GM21381 (cell line): ENCODE data around the gene GAS2L1.

Experiments
- ATAC-seq: cut with Tn5 transposase; IDR thresholded peaks from one replicate; pipeline ENCODE4 v1.9.1; 2021; ENCODE audit warnings: mild to moderate bottlenecking, moderate library complexity; ENCODE audit not compliant: unreplicated experiment

GAS2L1 gene

DNA sequence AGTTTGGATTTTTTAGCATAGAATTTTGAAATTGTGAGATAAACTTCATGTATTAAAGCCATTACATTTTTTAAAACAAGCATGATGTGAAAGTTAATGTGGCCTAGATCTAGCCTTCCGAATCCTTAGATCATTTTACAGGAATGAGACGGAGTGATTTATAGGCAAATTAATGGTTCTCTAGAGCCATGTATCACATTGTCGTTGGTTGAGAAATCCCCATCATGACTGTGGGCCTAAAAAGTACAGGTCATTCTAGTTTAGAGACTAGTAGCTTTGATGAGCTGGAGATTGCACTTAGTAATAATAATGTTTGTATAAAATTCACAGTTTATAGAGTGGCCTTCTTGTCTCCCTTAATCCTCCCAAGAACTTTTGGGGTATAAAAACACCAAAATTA, 31.3 kb upstream of the GAS2L1 start:
- ATAC-seq, result no peak

DNA sequence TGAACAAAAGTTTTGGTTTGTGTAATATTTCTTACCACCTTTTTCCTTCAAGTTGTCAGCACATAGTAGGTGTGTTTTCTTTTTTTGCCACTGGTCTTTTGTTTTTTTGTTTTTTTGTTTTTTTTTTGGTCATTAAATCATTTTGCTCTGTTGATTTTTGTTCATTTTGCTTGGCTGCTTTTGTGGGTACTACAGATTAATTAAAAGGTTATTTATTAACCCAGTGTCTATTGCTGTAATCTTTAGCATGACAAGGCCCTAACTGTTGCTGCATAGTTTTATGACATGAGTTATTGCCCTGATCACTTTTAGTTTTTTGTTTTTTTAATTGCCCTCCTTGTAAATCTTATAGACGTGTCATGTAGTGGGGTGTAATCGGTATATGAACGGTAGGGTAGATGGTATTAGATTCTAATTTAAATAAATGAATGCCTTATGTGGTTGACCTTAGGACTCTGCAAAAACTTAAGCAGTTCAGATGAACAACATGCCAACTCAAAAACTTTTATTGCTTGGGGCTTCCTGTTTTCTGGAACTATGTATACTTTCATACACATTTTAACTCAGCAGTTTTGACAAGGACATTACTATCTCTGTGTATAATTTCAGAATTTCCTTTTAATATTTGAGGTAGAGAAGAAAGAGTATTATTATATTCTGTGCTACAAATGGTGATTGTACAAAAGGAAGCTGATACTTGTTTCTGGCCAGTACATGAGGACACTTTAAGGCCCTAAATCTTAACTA, 30.5 kb upstream of the GAS2L1 start:
- ATAC-seq, result no peak

DNA sequence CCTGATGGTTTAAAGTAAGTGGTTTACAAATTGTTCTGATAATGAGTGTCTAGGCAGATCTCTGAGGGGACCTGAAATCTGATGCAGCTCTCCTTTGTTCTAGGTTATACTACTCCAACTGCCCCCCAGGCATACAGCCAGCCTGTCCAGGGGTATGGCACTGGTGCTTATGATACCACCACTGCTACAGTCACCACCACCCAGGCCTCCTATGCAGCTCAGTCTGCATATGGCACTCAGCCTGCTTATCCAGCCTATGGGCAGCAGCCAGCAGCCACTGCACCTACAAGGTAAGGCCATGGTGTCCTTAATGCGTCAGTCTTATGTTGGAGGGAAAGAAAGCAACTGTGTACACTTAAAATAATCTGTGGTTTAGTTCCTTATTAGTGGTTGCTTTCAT, 28.5 kb upstream of the GAS2L1 start:
- no peak for ATAC-seq

DNA sequence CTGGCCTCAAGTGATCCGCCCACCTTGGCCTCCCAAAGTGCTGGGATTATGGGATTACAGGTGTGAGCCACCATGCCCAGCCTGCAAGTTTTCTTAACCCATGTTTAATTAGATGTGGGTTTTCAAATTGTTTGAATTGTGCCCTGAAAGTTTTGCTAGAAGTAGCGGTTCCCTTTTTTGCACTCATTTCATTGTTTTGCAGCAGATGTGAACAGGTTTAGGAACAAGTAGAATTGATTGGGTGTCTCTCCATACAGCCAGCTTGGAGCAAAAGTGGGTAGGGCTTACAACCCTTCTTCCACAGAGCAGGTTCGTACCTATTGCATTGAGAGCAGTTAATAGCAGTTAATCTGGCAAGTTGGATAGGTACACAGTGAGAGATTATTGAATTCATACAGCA, 22.3 kb upstream of the GAS2L1 start:
- no peak for ATAC-seq

DNA sequence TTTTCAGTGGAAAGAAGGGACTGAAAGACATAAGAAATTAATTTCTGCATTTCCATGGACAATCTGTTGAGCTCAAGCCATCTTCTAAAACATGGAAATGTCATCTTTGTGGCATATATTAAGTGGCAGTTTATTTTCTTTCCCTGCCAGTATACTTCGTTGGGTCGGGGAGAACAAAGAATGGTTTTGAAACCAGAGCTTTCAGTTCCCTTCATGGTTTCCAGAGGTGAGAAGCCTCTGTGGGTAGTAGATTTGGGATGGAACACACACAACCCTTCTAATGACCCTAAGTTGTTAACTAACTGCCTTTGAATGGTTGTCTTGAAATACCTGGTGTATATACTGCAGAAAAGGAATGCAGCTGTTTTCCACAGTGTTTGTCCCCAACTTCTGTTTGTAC, 17.6 kb upstream of the GAS2L1 start:
- no peak for ATAC-seq

DNA sequence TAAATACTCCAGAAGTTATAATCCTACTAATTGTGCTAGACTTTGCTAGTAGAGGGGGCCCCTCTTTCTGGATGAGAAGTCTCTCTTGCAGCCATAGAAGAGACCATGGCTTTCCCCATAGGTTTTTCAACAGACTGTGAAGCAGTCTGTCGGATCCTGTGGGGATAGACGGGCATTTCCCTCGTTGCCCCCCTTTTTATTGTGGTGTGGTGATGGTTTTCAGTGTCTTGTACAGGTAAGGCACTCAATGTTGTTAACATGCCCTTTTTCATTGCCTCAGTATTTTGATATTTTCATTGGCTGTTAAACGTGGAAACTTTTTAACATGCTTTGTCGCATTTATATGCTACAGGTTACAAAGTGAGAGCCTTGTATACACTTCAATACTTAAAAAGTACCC, 16.4 kb upstream of the GAS2L1 start:
- ATAC-seq, result no peak

- ATAC-seq, result no peak
Measured at GRCh38 chr22:29291215-29291614, 15.2 kb upstream of the GAS2L1 start.

DNA sequence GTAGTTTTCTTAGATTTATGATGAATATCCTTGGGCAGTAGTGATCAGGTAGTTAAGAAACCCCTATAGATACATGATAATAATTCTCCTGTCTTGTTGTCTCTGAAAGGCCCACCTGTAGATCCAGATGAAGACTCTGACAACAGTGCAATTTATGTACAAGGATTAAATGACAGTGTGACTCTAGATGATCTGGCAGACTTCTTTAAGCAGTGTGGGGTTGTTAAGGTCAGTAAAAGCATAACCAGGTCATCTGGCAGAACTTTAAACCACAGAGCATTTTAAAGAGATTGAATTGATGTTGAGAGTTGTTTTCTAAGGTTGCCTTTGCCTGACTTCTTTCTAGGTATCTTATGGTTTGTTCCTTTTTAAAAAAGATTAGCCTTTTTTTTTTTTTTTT, 14.1 kb upstream of the GAS2L1 start:
- no peak for ATAC-seq

DNA sequence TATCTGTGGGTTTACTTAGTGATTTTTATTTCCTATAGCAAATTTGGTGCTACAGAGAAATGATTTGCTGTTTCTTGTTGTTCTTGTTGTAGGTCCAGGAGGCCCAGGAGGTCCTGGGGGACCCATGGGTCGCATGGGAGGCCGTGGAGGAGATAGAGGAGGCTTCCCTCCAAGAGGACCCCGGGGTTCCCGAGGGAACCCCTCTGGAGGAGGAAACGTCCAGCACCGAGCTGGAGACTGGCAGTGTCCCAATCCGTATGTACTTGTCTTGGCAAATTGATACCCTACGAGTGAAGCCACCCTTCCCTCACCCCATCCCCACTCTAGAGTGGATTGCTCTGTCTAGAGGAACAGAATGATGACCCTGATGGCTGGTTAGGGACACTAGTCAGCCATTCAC, 7.8 kb upstream of the GAS2L1 start:
- no peak for ATAC-seq

- no peak for ATAC-seq
Measured at GRCh38 chr22:29299136-29299900, 7.1 kb upstream of the GAS2L1 start.

DNA sequence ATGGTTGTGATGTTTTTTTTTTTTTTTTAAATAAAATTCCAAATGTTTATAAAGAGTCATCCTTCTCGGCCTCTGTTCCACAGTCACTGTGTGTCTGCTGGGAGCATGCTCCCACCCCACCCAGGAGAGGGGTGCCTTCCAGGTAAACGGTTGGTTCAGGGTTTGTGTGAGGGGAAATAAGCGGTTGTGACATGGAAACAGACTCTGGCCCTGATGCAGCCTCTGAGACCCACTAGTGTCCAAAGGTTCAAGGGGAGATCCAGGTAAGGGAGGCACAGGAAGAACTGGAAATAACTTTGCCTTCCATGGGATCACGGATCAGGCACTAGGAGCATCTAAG, 6.0 kb upstream of the GAS2L1 start:
- no peak for ATAC-seq

DNA sequence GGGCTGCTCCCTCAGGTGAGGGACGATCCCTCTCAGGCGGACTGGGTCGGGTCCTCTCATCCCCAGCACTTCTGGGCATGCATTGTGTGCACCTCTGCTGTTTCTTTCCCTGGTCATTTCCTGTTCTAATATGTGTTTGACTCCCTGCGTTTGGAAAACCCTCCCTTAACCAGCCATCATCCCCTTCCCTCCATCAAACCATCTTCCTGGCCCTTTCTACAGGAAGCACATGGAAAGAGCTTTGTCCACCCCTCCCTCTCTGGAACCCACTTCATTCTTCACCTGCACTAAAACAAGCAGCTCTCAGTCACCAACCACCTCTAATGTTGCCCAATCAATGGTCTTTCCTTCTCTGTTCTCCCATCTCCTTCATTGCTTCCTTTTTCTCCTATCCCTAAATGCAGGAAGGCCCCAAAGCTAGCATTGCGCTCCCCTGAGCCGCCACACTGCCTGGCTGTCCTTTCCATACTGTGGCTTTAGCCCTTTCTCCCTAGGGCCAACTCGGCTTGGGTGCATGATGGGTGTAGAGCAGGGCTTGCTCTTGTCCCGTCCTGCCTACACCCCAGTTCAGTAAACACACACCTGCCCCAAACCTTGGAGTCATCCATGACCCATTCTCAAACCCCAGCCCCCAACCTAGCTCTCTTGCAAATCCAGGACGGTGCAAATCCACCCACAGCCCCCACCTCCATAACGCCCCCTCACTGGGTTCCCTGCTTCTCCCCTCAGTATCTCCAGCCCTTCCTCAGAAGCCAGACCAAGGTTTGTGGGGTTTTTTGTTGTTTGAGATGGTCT, 5.4 kb upstream of the GAS2L1 start:
- no peak for ATAC-seq

- no peak for ATAC-seq
Measured at GRCh38 chr22:29301716-29302401, 4.6 kb upstream of the GAS2L1 start.

- ATAC-seq, result no peak
Measured at GRCh38 chr22:29302402-29302680, 4.1 kb upstream of the GAS2L1 start.

DNA sequence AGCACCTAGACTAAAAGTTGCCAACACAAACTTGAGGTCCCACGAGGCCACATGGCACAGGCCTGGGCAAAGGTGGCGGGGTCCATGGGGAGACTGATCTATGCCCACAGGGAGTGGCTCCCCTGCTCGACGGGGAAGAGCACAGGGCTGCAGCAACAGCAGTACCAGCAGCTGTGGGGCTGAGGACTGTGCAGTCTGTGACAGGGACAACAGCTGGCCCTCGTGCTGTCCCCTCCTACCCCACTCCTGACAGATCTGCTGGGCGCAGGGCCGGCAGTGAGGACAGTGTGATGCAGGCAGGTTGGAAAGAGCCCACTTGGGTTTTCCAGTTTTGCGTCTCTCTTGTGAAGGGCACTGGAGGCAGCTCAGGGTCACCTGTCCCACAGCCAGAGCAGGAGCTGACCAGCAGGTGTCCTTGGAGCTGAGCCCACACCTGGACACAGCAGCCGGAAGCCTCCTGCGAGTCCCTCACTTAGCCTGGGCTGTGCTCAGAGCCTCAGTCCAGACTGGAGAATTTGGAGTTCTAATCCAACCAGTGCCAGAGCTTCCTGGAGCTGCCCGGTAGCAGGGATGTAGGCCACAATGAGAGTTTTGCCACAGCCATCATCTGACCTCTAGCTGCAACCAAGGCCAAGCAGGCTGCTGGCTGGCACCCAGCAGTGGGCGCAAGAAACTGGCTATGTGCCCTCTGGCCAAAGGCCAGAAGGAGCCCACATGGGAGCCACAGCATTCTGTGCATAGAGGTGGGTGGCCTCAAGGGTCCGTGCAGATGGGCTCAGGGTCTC, 3.6 kb upstream of the GAS2L1 start:
- no peak for ATAC-seq

- ATAC-seq, result no peak
Measured at GRCh38 chr22:29305836-29306174, 645 bp upstream of the GAS2L1 start.

DNA sequence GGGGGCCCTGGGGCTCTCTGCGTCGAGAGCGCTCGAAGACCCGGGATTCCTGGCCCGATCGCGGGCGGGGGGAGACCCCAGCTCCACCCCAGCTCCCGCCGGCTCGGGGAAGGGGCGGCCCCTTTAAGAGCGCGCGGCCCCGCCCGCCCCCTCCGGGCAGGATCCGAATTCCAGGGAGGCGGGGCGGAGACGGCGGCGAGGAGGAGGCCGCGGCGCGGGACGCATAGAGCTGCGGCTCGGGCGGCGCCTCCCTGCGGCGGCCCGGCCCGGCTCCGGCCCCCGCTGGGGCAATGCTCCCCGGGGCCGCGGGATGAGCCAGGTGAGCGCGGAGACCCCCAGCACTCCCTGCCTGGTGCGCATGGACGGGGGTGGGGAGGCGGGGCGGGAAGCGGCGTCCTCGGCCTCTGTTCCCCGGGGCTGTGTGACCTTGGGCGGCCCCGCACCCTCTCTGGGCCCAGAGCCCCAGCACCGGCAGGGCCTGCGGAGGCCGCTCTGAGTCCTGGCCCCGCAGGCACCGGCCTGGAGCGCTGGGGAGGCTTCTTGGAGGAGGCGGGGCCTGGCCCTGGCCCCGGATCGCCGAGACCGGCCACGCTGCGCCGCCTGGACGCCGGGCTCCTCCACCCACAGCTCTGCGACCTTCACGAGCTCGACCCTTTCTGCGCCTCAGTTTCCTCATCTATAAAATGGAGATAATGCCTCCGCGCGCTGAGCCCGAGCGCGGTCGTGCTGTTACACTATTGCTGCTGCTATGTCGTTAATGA, 565 bp downstream of the GAS2L1 start:
- no peak for ATAC-seq

- ATAC-seq, result no peak
Measured at GRCh38 chr22:29307596-29308147, 1.2 kb downstream of the GAS2L1 start.

DNA sequence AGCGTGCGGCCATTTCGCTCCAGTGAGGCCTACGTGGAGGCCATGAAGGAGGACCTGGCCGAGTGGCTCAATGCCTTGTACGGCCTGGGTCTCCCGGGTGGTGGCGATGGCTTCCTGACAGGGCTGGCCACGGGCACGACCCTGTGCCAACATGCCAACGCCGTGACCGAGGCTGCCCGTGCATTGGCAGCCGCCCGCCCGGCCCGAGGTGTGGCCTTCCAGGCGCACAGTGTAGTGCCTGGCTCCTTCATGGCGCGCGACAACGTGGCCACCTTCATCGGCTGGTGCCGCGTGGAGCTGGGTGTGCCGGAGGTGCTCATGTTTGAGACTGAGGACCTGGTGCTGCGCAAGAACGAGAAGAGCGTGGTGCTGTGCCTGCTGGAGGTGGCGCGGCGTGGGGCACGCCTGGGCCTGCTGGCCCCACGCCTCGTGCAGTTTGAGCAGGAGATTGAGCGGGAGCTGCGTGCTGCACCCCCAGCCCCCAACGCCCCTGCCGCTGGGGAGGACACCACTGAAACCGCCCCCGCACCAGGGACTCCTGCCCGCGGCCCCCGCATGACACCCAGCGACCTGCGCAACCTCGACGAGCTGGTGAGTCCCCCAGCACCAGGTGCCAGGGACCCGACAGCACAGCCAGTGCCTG, 1.8 kb downstream of the GAS2L1 start:
- no peak for ATAC-seq
